OCI-M2 (cell line): ENCODE measurements around the gene ARFGEF2.
"Not testable (repeated sequence)": the region's sequence is repeated elsewhere in the genome, so short reads cannot be mapped to it uniquely, and the experiment has no call there.

Source experiments
- DNase-seq: peaks from one replicate; lab custom pipeline; 2025; ENCODE audit not compliant: unreplicated experiment; lab: John Stamatoyannopoulos, UW

The ARFGEF2 gene

DNA sequence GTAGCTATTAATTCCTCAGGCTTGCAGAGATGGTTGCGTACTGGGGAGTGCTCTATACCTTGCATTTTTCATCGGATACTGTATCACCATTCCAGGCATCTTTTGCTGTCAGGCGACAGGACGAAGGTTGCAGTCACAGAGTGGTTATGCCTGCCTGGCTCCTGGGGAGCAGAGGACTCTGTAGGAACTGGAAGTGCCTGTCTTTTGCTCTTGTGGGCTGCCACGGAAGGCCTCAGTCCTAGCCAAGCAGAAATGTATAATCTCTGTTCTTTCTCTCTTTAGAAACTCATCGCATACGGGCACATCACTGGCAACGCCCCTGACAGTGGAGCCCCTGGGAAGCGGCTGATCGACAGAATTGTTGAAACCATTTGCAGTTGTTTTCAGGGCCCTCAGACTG lies 29.5 kb downstream of the ARFGEF2 start:
- DNase-seq, result no peak

DNA sequence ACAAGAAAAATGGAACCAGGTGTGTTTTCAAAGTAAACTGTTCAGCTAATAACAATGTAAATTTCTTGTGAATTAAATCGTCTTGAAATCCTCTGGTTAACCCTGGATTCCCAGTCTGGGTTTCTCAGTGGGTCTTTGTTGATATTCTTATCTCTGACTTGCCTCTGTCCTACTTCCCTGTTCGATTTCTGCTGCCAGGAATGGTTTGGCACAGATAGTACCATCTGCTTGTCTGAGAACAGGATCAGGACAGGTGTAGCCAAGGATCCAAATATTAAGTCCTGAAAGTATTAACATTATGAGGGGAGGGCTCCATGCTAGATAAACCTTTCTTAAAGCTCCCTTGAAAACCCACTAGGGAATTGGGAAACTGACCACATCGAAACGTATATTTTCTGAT lies 30.1 kb downstream of the ARFGEF2 start:
- no peak for DNase-seq

DNA sequence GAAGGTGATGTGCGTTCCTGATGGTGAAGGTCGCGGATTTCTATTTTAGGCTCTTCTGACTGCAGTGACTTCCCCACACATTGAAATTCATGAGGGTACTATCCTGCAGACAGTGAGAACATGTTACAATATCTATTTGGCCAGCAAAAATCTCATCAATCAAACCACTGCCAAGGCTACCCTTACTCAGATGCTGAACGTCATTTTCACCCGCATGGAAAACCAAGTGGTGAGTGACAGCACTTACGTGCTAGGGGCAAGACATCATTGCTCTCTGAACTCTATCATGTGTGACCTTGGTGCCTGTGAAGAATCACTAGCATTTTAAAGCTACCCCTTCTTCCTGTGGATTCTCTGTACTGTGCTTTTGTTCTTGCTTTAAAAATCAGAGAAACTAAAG lies 31.1 kb downstream of the ARFGEF2 start:
- no peak for DNase-seq

DNA sequence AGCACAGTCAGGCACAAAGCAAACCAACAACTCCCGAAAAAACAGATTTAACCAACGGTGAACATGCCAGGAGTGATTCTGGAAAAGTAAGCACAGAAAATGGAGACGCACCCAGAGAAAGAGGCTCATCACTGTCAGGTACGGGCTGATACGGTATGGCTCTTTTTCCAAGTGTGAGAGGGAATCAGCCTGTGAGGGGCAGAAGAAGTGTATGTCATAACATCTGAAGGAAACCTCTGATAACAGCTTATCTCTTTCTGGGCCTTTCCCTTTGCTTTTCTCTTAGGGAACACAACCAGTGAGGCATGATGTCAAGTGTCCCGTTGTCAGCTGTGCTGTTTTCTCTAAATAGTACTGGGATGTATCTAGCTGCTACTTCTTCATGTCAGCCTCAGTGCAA lies 32.1 kb downstream of the ARFGEF2 start:
- DNase-seq, result no peak

DNA sequence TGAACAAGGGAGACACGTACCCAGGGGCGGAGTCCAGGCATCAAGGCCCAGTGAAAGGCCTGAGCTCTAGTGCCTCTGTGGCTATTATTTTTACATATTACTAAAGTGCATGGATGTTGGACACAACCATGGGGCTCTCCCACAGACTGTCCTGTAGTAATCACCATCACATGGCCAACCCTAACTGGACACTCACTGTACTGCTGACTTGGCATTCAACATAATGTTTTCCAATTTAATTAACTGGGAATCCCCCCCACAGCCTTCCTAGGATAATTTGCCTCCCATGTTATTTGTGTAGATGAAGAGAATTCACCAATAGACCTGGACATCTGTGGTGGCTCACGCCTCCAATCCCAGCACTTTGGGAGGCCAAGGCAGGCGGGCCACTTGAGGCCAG lies 34.5 kb downstream of the ARFGEF2 start:
- DNase-seq, result no peak

DNA sequence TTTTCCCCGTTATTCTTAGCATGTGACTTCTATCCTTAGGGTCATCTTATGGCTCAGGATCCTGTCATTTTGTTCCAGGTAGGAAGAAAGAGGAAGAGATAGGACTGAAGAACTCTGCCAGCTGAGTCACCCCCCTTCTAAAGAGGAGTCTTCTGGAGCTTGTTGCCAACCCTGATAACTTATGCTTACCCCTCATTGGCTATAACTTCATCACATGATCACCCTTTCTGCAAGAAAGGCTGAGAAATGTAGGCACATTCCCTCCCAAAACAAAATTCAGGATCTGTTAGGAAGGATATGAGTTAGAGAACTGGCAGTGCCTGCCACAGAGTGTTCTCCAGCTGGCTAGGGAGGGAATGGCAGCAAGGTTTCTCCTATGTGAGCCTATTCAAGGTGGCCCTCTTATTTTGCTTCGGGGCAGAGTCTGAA lies 35.6 kb downstream of the ARFGEF2 start:
- DNase-seq, result no peak

DNA sequence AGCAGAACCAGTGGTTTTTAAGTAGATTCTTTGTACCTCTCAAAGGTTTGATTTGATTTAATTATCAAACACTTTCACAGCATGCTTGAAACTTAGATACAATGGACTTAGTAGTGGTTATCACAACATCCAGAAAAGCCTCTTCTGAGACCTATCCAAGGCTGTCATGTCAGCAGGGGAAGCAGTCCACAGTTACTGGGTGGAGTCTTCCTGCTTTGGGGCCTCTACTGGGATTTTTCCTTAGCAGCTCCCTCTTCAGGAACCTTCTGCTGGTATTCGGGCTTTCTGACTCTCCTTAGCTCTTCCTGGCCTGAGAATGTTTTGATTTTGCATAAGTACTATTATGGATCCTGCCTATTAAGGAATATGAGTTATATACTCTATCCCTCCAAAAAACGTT lies 36.0 kb downstream of the ARFGEF2 start:
- DNase-seq, result no peak

DNA sequence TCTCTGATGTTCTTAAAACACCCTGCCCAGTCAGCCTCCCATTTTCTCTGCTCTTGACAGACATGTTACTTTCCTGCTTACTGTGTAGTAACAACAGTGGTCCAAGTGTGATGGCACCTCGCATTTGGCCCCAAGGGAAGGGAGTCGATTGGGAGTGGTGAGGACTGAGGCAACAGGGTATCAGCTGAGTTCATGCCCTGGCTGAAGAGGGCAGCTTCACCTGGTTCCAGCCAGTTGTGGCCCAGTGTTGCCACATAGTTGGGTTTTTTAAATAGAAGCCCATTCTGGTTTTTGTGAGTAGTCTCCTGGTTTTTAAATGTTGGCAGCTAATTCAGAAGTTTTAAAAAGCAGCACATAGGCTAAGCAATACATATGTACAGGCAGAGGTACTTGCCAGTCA lies 37.2 kb downstream of the ARFGEF2 start:
- no peak for DNase-seq

DNA sequence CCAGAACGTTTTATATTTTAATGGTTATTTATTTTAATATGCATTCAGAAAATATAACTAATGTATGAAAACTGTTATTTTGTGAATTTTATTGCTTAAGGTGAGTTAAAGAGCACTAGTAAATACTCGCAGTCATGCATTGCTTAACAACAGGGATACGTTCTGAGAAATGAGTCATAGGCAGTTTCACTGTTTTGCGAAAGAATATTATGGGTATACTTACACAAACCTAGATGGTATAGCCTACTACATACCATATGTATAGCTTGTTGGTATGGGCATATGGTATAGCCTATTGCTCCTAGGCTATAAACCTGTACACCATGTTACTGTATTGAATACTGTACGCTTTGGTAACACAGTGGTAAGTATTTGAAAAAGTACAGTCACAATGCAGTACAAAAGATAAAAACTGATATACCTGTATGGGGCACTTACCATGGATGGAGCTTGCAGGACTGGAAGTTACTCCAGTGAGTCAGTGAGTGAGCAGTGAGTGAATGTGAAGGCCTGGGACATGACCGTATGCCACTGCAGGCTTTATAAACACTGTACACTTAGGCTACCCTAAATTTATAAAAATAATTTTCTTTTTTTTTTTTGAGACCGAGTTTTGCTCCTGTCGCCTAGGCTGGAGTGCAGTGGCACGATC lies 38.5 kb downstream of the ARFGEF2 start:
- no peak for DNase-seq

DNA sequence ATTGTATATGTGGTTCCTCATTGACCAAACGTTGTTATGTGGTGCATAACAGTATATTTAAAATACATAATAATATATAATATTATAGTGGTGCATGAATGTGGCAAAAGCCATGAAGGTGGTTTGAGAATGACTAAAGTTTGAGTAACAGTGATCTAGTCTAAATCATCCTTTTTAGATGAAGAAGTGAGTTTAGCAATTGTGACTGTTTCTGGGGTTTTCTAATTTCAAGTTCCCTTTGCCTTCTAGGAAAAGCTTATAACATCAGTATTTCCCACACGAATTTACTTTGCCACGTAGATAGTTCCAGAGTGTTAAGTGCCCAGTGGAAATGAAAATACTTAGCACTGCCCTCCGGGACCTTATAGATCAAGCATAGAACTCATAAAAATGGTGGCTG lies 40.9 kb downstream of the ARFGEF2 start:
- no peak for DNase-seq

DNA sequence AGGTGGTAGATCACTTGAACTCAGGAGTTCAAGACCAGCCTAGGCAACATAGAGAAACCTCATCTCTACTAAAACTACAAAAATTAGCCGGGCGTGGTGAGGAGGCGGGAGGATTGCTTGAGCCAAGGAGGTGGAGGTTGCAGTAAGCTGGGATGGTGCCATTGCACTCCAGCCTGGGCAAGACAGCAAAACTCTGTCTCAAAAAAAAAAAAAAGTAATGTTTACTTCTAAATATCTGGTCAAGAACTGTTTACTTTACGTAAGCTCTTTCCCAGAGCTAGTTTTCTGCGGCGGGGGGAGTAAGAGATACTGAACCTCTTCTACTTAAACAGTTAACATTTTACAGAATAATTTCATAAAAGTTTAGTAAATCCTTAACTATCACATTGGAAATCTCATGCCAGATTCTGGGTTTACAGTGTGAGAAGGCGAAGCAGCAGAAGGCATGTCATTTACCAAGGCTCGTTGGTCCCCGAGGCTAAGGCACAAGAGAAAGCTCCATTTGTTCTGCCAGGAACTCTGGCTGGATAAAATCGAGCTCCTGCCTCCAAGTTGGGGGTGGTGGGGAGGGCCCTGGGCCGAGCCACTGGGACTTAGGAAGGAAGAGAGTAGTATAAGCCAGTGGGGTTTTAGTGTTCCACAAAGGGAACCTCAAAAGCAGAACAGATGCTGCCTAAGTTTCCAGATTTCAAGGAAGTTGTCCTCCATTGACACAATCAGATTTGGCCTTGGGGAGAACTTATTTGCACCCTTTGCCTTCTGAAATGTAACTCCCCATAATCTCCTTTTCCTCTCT lies 41.7 kb downstream of the ARFGEF2 start:
- DNase-seq, result no peak

DNA sequence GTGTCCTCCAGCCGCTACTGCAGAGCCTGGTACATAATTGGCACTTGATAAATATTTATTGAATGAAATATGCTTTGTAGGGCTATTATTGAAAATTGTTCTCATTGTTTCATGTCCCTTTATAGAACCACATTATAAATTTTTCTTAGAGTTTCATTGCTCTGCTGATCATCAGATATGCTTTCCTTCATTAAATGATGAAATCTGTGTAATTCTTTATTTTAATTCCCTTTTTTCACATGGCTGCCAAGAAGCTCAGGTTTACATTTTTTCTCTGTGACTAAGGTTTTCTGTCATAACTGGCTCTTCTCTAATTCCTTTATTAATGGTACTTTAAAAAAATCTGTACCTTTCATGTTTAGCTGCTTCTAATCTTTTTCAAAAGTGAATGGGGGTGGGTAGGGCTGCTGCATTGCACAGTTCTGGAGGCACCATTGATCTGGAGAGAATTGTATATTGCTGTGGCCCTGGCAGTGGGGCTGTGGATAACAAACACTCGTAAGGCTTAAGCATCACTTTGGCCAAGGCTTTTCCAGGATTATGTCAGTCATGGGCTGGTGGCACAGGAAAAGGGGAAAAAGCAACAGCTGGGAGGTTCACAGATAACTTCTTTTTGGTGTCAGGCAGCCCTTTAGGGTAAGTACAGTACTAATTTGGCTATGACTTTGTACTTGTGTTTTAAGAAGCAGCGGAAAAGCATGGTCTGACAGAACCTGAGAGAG lies 43.8 kb downstream of the ARFGEF2 start:
- no peak for DNase-seq

DNA sequence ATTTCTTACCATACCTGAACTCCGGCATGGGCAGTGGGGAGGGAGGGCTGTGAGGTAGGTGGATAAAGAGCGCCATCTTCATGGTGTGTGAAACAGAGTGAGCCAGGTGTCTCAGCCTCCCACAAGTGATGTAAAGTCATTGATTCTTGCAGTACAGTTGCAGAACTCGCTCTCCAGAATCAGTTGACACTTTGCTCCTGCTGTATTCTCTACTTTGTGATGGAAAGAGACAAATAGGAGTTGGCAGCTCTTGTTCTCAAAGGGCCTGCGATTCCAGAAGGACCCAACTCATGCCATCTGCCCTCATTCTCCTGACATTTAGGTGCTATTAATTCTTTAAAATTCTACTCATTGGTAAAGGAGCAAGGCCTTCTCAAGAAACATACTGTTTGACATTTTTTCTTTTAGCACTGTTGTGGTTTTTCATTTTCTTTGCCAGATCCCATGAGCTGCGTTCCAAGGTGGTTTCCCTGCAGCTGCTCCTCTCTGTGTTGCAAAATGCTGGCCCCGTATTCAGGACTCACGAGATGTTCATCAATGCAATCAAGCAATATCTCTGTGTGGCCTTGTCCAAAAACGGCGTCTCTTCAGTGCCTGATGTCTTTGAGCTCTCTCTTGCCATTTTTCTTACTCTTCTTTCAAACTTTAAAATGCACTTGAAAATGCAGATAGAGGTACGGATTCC lies 49.3 kb downstream of the ARFGEF2 start:
- no peak for DNase-seq

DNA sequence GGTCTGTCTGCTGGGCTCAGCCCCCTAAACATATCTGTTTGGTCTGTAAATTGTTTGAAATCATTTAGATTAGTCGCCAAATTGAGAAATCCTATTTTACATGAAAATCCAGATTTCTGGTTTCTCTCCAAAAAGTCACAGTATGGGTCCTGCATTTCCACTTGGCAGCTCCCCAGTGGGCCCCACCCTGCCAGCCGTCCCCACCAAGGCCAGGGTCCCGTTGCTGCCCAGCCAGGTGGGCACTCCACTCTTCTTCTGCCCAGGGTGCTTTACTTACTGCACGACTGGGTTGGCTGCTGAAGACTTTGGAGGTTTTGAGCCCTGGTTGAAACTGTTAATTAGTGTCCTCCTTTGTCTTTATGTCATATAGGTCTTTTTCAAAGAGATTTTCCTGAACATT lies 50.4 kb downstream of the ARFGEF2 start:
- no peak for DNase-seq

DNA sequence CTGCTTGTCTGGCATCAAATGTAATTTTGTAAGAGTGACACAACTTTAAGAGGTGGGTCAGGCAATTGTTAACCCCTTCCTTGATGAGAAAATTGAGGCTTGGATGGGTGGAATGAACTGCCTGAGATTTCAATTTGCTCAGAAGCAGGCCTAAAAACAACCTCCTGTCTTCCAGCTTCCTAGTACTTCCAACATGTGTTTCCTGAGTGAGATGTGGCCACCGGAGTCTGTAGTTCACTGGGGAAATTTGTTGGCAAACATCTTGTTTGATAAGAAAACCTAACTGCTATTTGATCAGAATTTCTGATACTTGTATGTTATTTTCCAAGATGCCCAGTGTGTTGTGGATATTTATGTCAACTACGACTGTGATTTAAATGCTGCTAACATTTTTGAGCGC lies 51.3 kb downstream of the ARFGEF2 start:
- no peak for DNase-seq

DNA sequence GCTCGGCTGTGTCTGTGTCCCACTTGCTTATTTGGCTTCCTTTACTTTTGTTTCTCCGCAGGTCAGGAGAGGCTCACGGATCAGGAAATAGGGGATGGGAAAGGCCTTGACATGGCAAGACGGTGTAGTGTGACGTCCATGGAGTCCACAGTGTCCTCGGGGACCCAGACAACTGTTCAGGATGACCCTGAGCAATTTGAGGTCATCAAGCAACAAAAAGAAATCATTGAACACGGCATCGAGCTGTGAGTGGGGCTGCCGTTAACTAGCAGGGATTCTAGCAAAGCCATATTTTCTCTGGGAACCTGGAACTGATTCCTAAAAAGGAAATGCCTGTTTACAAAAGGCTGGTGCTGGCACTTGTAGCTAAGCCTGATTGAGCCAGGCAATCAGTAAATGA lies 54.4 kb downstream of the ARFGEF2 start:
- no peak for DNase-seq

DNA sequence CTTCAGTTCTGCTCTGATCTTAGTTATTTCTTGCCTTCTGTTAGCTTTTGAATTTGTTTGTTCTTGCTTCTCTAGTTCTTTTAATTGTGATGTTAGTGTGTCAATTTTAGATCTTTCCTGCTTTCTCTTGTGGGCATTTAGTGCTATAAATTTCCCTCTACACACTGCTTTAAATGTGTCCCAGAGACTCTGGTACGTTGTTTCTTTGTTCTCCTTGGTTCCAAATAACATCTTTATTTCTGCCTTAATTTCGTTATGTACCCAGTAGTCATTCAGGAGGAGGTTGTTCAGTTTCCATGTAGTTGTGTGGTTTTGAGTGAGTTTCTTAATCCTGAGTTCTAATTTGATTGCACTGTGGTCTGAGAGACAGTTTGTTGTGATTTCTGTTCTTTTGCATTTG lies 58.5 kb downstream of the ARFGEF2 start:
- DNase-seq, result not testable (repeated sequence)

DNA sequence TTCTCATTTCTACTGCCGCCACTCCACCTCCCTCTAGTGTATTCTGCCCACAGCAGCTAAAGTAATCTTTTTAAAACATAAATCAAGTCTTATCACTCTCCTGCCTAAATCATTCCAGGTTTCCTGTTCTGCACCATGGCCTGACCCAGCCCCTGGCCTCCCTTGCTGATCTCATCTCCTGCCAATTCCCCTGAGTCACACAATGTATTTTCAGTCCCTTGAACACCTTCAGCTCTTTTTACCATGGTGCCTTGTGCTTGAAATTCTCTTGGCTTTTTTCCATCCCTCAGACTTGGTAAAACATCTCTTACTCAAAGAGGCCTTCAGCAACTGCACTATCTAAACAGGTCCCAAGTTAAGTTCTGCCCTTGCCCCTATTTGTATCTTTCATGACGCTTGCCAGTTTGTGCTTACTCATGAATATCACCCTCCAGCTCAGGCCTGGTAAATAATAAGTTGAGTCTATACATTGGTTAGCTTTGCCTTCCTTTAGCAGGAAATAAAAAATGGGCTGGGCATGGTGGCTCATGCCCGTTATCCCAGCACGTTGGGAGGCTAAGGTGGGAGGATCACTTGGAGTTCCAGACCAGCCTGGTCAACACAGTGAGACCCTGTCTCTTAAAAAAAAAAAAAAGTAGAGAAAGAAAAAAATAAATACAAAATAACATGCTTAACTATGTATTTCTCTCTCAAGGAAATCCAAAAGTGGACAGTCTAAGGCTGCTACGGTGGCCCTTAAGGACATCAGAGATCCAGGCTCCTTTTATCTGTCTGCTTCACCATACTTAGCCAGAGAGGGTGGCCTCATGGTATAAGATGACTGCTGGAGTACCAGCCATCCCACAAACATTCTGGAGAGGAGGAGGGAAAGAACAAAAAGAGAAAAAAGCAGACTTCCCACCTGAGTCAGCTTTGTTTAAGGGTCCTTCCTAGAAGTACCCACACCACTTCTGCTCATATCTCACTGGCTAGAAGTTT lies 62.2 kb downstream of the ARFGEF2 start:
- DNase-seq, result no peak

DNA sequence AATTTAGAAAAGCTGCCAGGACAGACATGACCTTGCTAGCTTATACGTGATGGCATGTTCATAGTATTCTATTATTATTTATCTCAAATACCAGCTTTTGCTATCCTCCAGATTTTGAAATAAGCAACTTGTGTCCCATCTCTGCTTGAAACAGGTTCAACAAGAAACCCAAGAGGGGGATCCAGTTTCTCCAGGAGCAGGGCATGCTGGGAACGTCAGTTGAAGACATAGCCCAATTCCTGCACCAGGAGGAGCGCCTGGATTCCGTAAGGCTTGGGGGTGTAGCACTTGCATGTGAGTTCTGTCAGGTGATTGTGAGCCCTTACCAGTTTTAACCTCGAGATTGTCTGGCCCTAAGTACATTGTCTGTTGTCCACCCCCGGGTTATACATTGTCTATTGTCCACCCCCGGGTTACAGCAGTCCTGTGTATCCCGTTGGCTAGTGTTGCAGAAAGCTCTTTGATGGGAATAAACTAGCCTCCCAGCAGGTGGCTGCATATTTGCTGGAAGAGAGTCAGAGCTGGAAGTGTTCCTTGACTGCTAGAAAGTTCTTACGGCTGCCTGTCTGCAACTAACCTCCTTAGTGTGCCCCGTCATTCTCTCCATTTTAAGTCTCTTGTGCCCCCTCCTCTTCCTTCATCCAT lies 63.2 kb downstream of the ARFGEF2 start:
- no peak for DNase-seq

DNA sequence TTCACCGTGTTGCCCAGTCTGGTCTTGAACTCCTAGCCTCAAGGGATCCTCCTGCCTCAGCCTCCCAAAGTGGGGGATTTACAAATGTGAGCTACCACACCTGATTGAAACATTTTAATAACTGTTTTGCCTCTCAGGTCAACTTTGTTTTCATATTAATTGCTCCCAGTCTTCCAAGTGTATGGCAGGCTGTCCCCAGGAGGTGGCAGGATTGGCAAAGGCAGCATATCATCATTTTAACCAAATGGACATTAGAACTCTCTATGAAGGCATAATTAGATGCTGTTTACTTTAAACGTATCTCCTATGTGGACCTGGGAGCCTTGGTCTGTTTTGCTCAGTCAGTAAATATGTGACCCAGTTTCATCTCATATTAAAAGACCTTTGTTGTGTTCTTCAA lies 65.4 kb downstream of the ARFGEF2 start:
- no peak for DNase-seq
